ENCODE results near the gene ACTA2.

- no peak for TF ChIP-seq CTCF (conservative IDR thresholded peaks at IDR 0.05 in 1 of 2, IDR thresholded peaks at IDR 0.05 in 1 of 2; ENCODE audit: extremely low read depth in 1 of 2, insufficient read depth in 1 of 2, low read depth in 1 of 2, low read length in 2 of 2)
- no peak for TF ChIP-seq EZH2 (IDR thresholded peaks at IDR 0.05; ENCODE audit: borderline replicate concordance, low read length)
These were observed 29.1 kb downstream of the ACTA2 start for GRCh38 chr10:88923520-88923919.

Data from mammary epithelial cell (primary cell).